Amniotic stem cell (primary cell): ENCODE data around the gene PRKD3.
A peak's percentile ranks its signal among the peaks of the same experiment; 100 is the strongest.
"Not testable (repeated sequence)": the region's sequence is repeated elsewhere in the genome, so short reads cannot be mapped to it uniquely, and the experiment has no call there.

Source experiments
- DNase-seq: peaks from one replicate; lab custom pipeline; 2025; lab: John Stamatoyannopoulos, UW

PRKD3 gene

DNA sequence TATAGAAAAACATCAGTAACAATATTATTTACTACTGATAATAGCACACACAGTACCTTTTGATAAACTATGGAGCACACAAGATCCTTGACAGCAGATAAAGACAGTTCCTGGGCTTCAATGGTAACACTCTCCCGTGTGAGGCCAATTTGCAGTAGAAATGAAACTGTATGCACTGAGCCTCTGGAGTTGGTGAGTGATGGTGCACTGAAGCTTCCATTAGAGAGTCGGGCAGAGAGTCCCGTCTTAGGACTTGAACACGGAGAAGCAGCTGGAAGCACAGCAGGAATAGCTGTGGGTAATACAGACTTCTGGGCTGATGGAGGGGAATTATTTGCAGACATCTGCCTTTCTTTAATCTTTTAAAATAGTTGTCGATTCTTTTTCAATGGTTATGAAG lies 8.5 kb downstream of the PRKD3 start:
- no peak for DNase-seq

DNA sequence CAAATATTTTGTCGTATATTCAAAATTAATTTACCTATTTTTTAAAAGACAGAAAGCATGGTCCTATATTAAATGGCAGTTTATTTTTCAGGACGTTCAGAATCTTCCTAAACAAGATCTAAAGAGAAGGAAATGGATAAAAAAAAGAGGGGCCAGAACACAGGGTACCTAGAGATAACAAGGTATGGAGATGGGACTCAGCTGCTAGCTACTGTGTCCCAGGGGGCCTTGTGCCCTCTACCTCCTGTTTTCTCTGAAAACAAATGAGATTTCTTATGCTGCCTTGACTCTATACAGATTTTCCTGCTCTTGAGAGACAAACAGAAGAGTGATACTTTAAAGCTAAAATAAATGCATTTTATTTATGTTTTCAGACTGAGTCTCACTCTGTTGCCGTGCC lies 9.3 kb downstream of the PRKD3 start:
- DNase-seq = no peak

DNA sequence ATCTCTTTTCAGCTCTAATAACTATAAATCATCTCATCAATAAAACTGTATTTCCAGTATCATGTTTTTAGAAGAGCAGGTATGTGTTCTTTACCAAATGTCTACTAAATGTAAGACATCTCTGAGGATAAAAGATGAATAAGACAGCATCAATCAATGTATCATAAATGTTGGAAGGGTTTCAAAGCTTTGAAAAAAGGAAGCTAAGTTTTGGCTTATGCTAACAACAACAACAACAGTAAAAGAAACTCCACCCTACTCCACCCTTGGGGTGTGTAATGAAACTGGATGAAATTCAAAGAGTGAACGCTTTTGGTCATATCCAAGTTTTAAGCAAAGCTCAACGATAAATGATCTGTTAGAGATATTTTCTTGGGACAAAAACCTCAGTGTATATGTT lies 17.1 kb downstream of the PRKD3 start:
- DNase-seq = no peak

DNA sequence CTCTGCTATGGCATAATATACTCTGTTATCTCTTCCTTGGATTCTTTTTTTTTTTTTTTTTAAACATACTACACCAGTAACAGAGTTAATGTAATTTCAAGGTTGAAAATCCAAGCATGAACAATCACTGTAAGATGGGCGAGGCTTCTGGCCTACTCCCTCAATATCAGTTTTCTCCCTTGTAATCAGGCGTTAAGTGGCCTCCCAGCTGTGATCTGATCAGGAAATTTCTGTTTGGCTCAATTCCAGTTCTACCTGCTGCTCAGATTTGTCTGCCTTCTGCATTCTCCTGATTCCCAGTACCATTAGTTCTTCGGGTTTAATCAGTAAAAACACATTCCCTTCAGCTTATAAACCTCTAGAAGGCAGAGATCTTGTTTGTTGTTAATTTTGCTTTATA lies 18.6 kb downstream of the PRKD3 start:
- no peak for DNase-seq

DNA sequence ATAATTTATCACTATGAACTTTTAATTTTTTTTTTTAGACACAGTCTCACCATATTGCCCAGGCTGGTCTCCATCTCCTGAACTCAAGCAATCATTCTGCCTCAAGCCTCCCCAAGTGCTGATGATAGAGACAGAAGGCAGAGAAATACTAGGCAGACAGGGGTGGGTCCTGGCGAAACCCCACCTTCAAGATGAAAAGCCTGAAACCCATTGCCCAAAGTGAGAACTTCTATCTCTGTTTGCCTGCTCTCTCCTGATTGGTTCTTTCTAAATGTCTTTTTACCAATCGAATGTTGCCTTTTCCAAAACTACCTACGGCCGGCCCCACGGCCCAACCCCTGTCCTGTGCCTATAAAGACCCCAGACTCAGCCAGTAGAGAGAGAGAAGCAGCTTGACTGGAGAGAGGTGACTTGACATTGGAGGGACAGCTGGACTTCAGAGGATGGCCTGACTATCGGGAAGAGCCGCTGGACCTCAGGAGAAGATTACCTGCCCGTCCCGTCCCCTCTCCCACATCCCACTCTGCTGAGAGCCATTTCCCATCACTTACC lies 21.9 kb downstream of the PRKD3 start:
- no peak for DNase-seq

DNA sequence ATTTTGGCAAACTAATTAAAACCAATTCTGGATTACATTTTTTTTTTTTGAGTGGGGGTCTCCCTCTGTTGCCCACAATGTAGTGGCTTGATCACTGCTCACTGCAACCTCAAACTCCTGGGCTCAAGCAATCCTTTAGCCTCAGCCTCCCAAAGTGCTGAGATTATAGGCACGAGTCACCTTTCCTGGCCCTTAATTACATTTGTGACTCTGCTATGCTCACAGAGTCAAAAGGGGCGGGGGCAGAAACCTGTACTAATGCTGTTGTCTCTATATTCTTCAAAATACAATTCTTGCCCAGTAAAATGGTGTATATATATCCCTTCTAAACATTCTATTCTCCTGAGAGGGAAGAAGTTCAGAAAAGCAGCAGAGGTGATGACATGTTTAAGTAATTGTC lies 23.2 kb downstream of the PRKD3 start:
- no peak for DNase-seq

DNA sequence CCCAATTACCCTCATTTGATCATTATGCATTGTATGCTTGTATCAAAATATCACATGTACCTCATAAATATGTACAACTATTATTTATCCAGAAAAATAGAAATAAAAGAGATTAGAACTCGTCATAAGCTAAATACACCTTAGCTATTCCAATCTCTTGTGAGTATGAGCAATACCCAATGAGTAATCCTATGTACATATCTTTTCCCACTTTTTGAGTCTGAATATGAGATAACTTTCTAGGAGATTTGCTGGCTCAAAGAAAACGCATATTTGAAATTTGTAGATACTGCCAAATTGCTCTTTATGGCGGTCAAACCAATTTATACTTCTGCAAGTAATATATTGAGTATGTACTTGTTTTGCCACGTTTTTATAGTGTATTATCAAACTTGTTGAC lies 24.1 kb downstream of the PRKD3 start:
- no peak for DNase-seq

DNA sequence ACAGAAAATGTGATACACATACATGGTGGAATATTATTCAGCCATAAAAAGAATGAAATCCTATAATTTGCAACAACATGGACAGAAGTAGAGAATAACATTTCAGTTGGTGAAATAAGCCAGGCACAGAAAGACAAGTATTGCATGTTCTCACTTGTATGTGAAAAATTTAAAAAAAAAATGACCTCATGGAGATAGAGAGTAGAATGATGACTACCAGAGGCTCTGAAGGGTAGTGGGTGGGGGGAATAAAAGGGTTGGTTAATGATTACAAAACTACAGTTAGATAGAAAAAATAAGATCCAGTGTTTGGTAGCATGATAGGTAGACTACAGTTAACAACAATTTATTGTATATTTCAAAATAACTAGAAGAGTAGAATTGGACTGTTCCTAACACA lies 24.5 kb downstream of the PRKD3 start:
- no peak for DNase-seq

DNA sequence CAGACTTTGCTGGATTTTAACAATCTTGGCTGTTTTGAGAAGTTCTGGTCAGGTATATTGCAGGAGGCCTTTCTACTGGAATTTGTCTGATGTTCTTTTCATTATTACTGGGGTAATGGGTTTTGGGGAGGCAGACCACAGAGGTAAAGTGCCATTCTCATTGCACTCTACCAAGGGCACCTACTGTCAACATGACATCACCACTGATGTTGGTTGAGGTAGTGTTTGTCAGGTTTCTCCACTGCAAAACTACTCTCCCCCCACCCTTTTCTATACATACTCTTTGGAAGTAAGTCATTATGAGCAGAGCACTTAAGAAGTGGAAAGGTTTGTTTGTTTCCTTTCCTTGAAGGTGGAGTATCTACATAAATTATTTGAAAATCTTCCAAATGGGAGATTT lies 27.0 kb downstream of the PRKD3 start:
- DNase-seq = no peak

DNA sequence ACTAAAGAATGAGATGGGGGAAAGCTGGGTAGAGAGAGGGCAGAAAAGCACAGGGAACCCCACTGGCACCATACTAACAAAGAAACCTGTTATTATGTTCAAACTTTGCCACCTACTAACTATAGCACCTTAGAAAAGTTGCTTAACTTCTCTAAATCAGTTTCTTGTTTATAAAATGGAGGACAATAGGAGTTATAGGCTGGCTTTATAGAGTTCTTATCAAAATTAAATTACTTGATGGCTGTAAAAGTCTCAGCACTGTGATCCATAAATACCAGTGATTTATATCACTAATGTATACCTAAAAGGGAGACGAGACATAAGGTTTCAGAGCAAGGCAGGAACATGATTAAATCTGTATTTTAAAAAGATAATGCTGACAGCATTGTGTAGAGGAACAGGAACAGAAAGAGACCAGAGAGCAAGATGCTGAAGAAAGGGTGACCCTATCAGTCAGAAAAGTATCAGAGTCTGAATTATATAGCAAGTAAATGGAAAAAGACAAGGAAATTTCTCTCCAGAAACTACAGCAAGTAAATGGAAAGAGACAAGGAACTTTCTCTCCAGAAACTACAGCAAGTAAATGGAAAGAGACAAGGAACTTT lies 29.1 kb downstream of the PRKD3 start:
- no peak for DNase-seq

DNA sequence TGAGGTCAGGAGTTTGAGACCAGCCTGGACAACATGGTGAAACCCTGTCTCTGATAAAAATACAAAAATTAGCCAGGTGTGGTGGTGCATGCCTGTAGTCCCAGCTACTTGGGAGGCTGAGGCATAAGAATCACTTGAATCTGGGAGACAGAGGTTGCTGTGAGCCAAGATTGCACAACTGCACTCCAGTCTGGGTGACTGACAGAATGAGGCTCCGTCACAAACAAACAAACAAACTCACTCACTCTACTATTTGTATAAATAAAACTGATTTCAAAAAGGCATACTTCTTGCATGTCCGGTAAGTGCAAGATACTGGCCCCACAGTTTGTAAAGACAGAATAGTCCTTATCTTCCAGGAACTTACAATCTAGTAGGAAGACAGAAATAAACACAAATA lies 29.8 kb downstream of the PRKD3 start:
- DNase-seq = not testable (repeated sequence)

DNA sequence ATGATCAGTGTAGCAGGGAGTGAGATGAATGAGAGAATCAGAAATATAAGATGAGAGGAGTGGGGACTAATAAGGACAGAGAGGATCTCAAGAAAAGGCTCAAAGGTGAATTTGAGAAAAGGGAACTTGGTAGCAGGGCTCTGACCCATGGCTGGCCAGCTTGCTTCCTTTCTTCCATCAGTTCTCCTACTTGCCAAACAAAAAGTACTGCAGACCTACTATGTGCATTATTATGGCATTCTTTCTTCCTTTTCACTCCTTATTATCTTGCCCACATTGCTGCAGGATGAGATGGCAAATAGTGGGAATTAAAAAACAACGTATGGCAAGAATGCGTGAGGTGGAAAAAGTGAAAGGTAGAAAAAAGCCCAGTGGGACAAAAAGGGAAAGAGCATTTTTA lies 33.0 kb downstream of the PRKD3 start:
- DNase-seq = no peak

DNA sequence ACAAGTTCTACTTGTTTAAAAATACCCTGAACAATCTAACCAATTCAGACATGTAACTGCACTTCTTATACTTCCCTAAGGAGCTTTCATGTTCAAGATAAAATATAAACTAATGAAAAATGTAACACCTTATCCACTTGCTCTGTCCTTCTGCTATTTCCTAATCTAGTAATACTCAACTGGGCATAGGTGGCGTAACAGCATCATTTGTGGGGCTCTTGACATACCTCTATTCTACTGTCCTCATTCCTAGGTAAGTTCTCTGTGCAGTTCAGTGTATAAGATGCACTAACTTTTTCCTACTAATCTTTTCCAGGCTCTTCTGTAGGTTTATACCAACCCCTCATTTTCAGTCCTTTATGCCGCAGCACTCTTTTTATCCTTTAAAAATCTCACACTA lies 36.7 kb downstream of the PRKD3 start:
- no peak for DNase-seq

DNA sequence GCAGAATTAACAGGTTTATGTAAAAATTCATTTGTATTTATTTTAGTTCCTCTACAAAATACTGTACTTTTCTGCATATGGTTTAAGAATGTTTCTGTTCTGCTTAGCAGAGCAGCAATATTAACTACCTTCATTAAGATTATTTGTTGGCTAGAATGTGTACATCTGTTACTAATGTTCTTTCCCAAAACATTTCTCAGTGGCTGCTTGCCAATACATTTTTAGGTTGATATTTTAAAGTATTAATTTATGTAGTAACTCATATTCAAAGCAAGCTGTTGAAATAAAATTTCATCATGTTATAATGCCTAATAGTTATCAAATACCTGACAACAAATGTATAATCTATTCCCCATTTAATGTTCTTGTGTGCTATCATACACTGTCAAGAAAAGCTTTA lies 40.3 kb downstream of the PRKD3 start:
- DNase-seq = no peak

DNA sequence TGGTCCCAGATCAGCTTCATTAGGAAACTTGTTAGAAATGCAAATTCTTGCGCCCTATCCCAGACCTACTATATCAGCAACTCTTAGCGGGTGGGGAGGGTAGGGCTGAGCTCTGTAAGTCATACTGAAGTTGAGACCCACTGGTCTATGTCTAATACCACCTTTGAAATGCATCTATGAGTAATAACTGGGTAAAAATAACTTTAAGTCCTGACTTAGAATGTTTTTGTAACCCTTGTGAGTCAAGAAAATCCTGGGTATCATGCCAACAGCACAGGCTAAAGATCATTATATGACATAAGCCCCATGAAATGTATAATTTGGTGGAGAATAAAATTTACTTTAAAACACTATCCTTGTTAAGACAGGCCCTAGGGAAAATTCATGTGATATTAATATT lies 41.4 kb downstream of the PRKD3 start:
- peak; percentile 83 for DNase-seq

DNA sequence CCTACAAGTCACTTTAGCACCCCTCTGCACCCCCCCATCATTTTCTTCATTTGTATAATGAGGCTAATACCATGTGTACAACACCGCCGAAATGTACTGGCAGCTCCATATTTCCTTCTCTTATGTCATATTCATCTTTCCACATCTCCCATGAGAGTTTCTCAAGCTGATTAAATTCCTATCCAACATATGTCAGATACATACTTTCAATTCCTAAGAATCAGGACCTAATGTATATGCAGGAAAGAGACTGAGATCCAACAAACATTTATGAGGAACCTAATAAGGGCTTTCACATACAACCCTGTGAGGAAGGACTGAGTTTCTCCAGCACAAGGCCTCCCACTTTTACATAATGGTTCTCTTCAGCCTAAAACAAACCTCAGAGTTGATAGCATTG lies 41.9 kb downstream of the PRKD3 start:
- DNase-seq = no peak

DNA sequence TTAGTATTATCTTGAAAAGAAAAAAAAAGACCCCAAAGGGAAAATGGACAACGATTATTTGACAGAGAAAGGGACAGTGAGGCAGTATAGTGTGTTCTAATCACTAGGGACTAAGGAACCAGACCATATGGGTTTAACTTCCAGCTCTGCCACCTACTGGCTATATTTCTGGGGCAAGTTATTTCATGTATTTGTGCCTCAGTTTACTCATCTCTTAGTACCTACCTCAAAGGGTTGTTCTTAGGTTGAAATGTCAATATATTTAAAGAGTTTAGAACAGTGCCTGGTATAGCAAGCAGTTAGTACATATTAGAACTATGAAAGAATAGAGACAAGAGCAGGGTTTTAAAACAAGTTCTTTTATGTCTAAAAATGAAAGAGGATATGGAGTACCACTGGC lies 42.7 kb downstream of the PRKD3 start:
- DNase-seq = no peak

DNA sequence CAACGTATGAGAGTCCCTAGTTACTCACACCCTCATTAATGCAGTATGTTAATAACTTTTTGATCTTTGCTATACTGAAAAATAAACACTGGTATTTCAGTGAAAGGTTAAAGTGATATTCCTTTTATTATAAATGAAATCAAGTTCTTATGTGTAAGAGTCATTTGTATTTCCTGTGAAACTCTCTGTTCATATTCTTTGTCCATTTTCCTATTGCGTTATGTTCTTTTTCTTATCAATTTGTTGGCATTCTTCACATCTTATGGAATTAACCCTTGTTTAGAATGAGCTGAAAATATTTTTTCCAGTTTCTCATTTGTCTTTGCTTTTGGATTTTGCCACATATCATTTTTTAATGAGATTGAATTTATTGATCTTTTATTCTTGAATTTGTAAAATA lies 48.3 kb downstream of the PRKD3 start:
- no peak for DNase-seq
